OCI-LY3 (cell line): Measurements from ENCODE around the gene PLXNC1.

Experiments used
- H2AFZ ChIP-seq: fragments of 200-600, 300-600 bp; shearing (Covaris generic); 2 replicates; pipeline ENCODE4 v1.6.0; 2014; ENCODE audit warnings: antibody characterized with exemption, low read depth, low read length
- H3K27ac ChIP-seq: fragments of 200-600, 300-600 bp; sonication (generic); 2 replicates; pipeline ENCODE4 v1.5.1; 2014; ENCODE audit warnings: mild to moderate bottlenecking, low read length, moderate library complexity, mixed read lengths
- H3K27me3 ChIP-seq: fragments of 200-600, 300-600 bp; sonication (generic); 2 replicates; pipeline ENCODE4 v1.6.1; 2014; ENCODE audit warnings: low read depth, low read length, mixed read lengths
- H3K36me3 ChIP-seq: fragments of 200-600, 300-600 bp; sonication (generic); replicated peaks from 2 replicates; pipeline ENCODE3; 2014; ENCODE audit warnings: low read depth, low read length, mixed read lengths
- H3K4me1 ChIP-seq: fragments of 300-600, 200-600 bp; sonication (generic); 2 replicates; pipeline ENCODE4 v1.6.1; 2014; ENCODE audit warnings: low read length, mixed read lengths
- H3K4me2 ChIP-seq: fragments of 200-600, 300-600 bp; sonication (generic); 2 replicates; pipeline ENCODE4 v1.6.1; 2014; ENCODE audit warnings: low read length, mixed read lengths
- H3K4me3 ChIP-seq: fragments of 300-600, 200-600 bp; sonication (generic); 2 replicates; pipeline ENCODE4 v1.5.1; 2014; ENCODE audit warnings: antibody characterized with exemption, mild to moderate bottlenecking, low read length, moderate library complexity
- H3K79me2 ChIP-seq: fragments of 300-600, 200-600 bp; shearing (Covaris generic); 2 replicates; pipeline ENCODE4 v1.6.1; 2014; ENCODE audit warnings: mild to moderate bottlenecking, low read length, mixed read lengths
- H3K9ac ChIP-seq: fragments of 300-600, 200-600 bp; shearing (Covaris generic); 2 replicates; pipeline ENCODE4 v1.6.0; 2014; ENCODE audit warnings: mild to moderate bottlenecking, low read length, moderate library complexity
- H3K9me3 ChIP-seq: fragments of 200-600, 300-600 bp; shearing (Covaris generic); 2 replicates; pipeline ENCODE4 v1.6.1; 2014; ENCODE audit warnings: low read length, mixed read lengths; ENCODE audit not compliant: insufficient read depth
- H4K20me1 ChIP-seq: fragments of 200-600, 300-600 bp; sonication (generic); 2 replicates; pipeline ENCODE4 v1.6.1; 2016; ENCODE audit warnings: low read length, mixed read lengths; ENCODE audit not compliant: insufficient read depth
- CTCF ChIP-seq: fragments of 200-600, 300-600 bp; sonication (generic); IDR thresholded peaks from 2 replicates; pipeline ENCODE4 v1.5.1; 2014; ENCODE audit warnings: antibody characterized with exemption, low read length, low read depth
- EZH2phosphoT487 ChIP-seq: fragments of 200-600 bp; shearing (Covaris generic); IDR thresholded peaks from 2 replicates; pipeline ENCODE4 v1.6.1; 2018; ENCODE audit warnings: antibody characterized with exemption, mixed run types, low read depth

PLXNC1 gene

DNA sequence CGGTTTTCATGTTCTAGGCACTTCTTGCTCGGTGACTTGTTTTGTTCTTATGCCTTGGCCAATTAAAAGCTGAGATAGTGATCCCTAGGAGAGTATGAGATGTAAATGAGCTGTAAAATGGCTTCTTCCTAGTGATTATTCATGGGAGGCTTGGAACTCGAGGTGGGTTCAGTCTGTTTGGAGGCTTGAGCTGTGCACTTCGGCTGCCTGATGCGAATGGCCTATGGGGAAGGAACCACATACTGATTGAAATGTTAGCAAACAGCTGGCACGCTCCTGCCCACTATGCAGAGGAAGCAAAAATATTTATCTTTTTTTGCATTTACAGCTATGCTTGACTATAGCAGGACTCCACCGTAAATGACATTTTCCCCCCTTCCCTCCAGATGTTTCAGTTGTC, 75.5 kb downstream of the PLXNC1 start:
- Histone ChIP-seq H3K27me3 (peaks cover 57% of the 10 kb centered on the region), H3K27ac (no peak overlapping the region), H3K4me2 (no peak overlapping the region), H4K20me1 (no peaks in the 10 kb centered on the region), H3K4me3 (no peak overlapping the region), H2AFZ (no peak overlapping the region), H3K9ac (no peak overlapping the region), H3K4me1 (peaks cover 36% of the 10 kb centered on the region), H3K36me3 (no peaks in the 10 kb centered on the region), H3K9me3 (no peaks in the 10 kb centered on the region), H3K79me2 (no peaks in the 10 kb centered on the region)
- TF ChIP-seq EZH2phosphoT487 (no peak), CTCF (no peak)

GRCh38 chr12:94225506-94225905, 77.1 kb downstream of the PLXNC1 start:
- Histone ChIP-seq H3K27me3 (peaks cover 64% of the 10 kb centered on the region), H4K20me1 (no peaks in the 10 kb centered on the region), H3K4me1 (peaks cover 41% of the 10 kb centered on the region), H3K4me2 (no peak overlapping the region), H3K4me3 (no peak overlapping the region), H3K79me2 (no peaks in the 10 kb centered on the region), H3K27ac (no peak overlapping the region), H3K9ac (no peak overlapping the region), H2AFZ (no peak overlapping the region), H3K9me3 (no peaks in the 10 kb centered on the region), H3K36me3 (no peaks in the 10 kb centered on the region)
- no peak for TF ChIP-seq CTCF
- no peak for TF ChIP-seq EZH2phosphoT487

GRCh38 chr12:94225947-94226630, 77.7 kb downstream of the PLXNC1 start:
- Histone ChIP-seq H3K4me1 (peaks cover 41% of the 10 kb centered on the region), H3K27me3 (peaks cover 61% of the 10 kb centered on the region), H4K20me1 (no peaks in the 10 kb centered on the region), H2AFZ (no peak overlapping the region), H3K36me3 (no peaks in the 10 kb centered on the region), H3K9me3 (no peaks in the 10 kb centered on the region), H3K27ac (no peak overlapping the region), H3K4me2 (no peak overlapping the region), H3K79me2 (no peaks in the 10 kb centered on the region), H3K4me3 (no peak overlapping the region), H3K9ac (no peak overlapping the region)
- TF ChIP-seq EZH2phosphoT487: no peak
- TF ChIP-seq CTCF: no peak

- Histone ChIP-seq H3K4me3 (no peak overlapping the region), H3K27ac (no peak overlapping the region), H3K4me2 (peak overlapping the region; percentile 75), H3K9me3 (no peaks in the 10 kb centered on the region), H4K20me1 (no peaks in the 10 kb centered on the region), H2AFZ (no peak overlapping the region), H3K79me2 (no peaks in the 10 kb centered on the region), H3K4me1 (peaks cover 39% of the 10 kb centered on the region), H3K27me3 (peaks cover 58% of the 10 kb centered on the region), H3K9ac (no peak overlapping the region), H3K36me3 (no peaks in the 10 kb centered on the region)
- no peak for TF ChIP-seq EZH2phosphoT487
Observed at GRCh38 chr12:94227066-94227465, 78.7 kb downstream of the PLXNC1 start.
